Measurements from ENCODE around the gene KCNQ1.

KCNQ1 gene

GRCh38 chr11:2515401-2516275 lies 70.8 kb downstream of the KCNQ1 start:
- no peak for DNase-seq

- no peak for DNase-seq
Observed at GRCh38 chr11:2516276-2517015, 71.6 kb downstream of the KCNQ1 start.

- DNase-seq: no peak
Observed at GRCh38 chr11:2517016-2517385, 72.2 kb downstream of the KCNQ1 start.

- DNase-seq: no peak
Observed at GRCh38 chr11:2517386-2518064, 72.7 kb downstream of the KCNQ1 start.

- no peak for DNase-seq
Observed at GRCh38 chr11:2518111-2518982, 73.5 kb downstream of the KCNQ1 start.

GRCh38 chr11:2518983-2519340 lies 74.2 kb downstream of the KCNQ1 start:
- DNase-seq: no peak

- no peak for DNase-seq
Observed at GRCh38 chr11:2519517-2519861, 74.7 kb downstream of the KCNQ1 start.

GRCh38 chr11:2519862-2520735 lies 75.3 kb downstream of the KCNQ1 start:
- DNase-seq: no peak

GRCh38 chr11:2520736-2521035 lies 75.9 kb downstream of the KCNQ1 start:
- no peak for DNase-seq

GRCh38 chr11:2521081-2521732 lies 76.4 kb downstream of the KCNQ1 start:
- no peak for DNase-seq

- no peak for DNase-seq
Observed at GRCh38 chr11:2521733-2522630, 77.2 kb downstream of the KCNQ1 start.

- no peak for DNase-seq
Observed at GRCh38 chr11:2522631-2523255, 77.9 kb downstream of the KCNQ1 start.

- no peak for DNase-seq
Observed at GRCh38 chr11:2523821-2524391, 79.1 kb downstream of the KCNQ1 start.

- DNase-seq: no peak
Observed at GRCh38 chr11:2524446-2525165, 79.8 kb downstream of the KCNQ1 start.

GRCh38 chr11:2525166-2525861 lies 80.5 kb downstream of the KCNQ1 start:
- no peak for DNase-seq

GRCh38 chr11:2525941-2526807 lies 81.4 kb downstream of the KCNQ1 start:
- no peak for DNase-seq

- DNase-seq: no peak
Observed at GRCh38 chr11:2526808-2527381, 82.1 kb downstream of the KCNQ1 start.

Measured in NCI-H187 (cell line).